Measurements from ENCODE around the gene NNT.
"Not testable (repeated sequence)": the region's sequence is repeated elsewhere in the genome, so short reads cannot be mapped to it uniquely, and the experiment has no call there.

The NNT gene

GRCh38 chr5:43728581-43728980 is 125.6 kb downstream of the NNT start:
- no peak for DNase-seq

DNA sequence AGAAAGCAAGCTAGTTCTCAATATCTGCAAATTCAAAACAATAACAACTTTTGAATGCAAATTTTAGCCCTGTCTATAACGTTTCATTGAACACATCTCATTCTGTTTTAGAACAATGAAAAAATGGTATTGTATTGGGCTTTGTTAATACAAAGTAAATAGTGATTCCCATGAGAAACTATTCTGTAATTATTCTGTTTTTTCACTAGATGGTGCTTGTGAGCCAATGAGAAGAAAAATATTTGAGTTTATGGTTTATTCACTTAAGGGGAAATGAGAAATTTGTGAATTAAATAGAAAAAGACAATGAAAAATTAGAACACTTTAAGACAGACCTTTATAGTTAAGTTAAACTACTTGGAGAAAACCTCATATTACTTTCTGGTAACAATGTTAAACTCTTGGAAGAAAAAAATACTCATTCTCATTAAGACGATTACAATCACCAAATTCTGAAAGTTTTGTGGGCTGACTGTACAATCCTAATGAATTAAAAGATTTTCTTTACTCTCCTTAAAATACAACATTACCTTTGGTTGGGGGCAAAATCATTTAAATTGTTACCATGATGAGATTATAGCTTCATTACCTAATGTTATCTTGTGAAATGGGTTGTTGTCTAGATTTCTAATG is 127.0 kb downstream of the NNT start:
- DNase-seq: no peak

GRCh38 chr5:43730832-43731342 is 127.9 kb downstream of the NNT start:
- no peak for DNase-seq

DNA sequence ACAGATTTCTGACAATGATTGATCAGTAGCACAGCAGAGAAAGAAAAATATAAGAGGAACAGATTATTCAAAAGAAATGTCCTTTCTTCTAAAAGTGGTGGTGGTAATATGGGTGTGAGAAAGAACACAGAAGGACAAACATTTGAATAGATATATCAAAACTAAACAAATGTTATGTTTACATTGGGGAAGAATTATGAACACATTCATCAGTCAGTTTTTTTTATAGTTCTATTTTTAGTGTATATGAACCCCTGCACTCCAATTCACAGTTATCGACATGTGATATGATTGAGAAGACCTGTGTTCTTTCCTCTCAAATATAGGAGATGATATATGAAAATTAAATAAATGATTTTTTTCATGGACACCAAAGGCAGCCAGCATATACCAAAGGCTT is 128.6 kb downstream of the NNT start:
- DNase-seq: no peak

- DNase-seq: not testable (repeated sequence)
Measured at GRCh38 chr5:43745923-43746548, 143.1 kb downstream of the NNT start.

DNA sequence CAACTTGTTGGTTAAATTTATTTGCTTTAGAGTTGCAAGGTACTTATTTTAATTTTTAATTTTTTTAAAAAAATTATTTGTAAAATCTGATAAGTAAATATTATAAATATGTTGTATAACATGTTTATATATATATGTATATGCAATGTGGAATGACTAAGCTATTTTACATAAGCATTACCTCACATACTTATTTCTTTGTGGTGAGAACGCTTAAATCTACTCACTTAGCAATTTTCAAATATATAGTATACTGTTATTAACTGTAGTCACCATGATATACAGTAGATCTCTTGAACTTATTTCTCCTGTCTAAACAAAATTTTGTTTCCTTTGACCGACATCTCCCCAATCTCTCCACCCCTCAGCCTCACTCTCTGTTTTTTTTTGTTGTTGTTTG is 147.8 kb downstream of the NNT start:
- DNase-seq: no peak

- no peak for DNase-seq
Measured at GRCh38 chr5:43753069-43753468, 150.1 kb downstream of the NNT start.
